NB4 (cell line): Measurements from ENCODE around the gene NGEF.

Experiments used
- DNase-seq: peaks from one replicate; pipeline ENCODE4 v3.0.0; 2010; ENCODE audit warnings: low read depth
- H3K4me3 ChIP-seq: one replicate; pipeline ENCODE4 v1.5.1; 2011; ENCODE audit warnings: mild to moderate bottlenecking, low read depth, low read length, moderate library complexity
- CTCF ChIP-seq: IDR thresholded peaks from one replicate; pipeline ENCODE4 v1.5.1; 2012; ENCODE audit warnings: low read depth, low read length
- MAX ChIP-seq: IDR thresholded peaks from 2 replicates; pipeline ENCODE4 v1.6.1; 2011; ENCODE audit warnings: low read depth, low read length
- MYC ChIP-seq: IDR thresholded peaks from 2 replicates; pipeline ENCODE4 v1.6.1; 2011; ENCODE audit warnings: low read depth, low read length
- POLR2A ChIP-seq: IDR thresholded peaks from 2 replicates; pipeline ENCODE4 v1.6.1; 2011; ENCODE audit warnings: mild to moderate bottlenecking; ENCODE audit not compliant: insufficient read length; ENCODE audit errors: extremely low read depth

NGEF gene

GRCh38 chr2:232980683-232981082 is 32.4 kb downstream of the NGEF start:
- DNase-seq = peak; percentile 22
- no peak overlapping the region for H3K4me3 ChIP-seq
- no peak for TF ChIP-seq MAX
- no peak for TF ChIP-seq MYC
- TF ChIP-seq CTCF = no peak
- no peak for TF ChIP-seq POLR2A

- TF ChIP-seq POLR2A = no peak
- H3K4me3 ChIP-seq = no peak overlapping the region
- peak; percentile 30 for DNase-seq
Measured at GRCh38 chr2:232979871-232980461, 33.1 kb downstream of the NGEF start.

GRCh38 chr2:232977438-232977971 is 35.6 kb downstream of the NGEF start:
- DNase-seq = no peak
- no peak overlapping the region for H3K4me3 ChIP-seq
- no peak for TF ChIP-seq CTCF
- no peak for TF ChIP-seq MYC
- TF ChIP-seq POLR2A = no peak
- no peak for TF ChIP-seq MAX

- no peak for DNase-seq
- no peak overlapping the region for H3K4me3 ChIP-seq
- TF ChIP-seq CTCF (no peak), POLR2A (no peak), MAX (no peak), MYC (no peak)
Measured at GRCh38 chr2:232976666-232977437, 36.2 kb downstream of the NGEF start.

GRCh38 chr2:232976176-232976575 is 36.9 kb downstream of the NGEF start:
- H3K4me3 ChIP-seq = no peak overlapping the region

More at GRCh38 chr2:232976176-232976575, 36.9 kb downstream of the NGEF start:
- TF ChIP-seq MYC (no peak), CTCF (no peak), POLR2A (no peak), MAX (no peak)
- no peak for DNase-seq
